ENCODE measurements around the gene TRPM3.

DNA sequence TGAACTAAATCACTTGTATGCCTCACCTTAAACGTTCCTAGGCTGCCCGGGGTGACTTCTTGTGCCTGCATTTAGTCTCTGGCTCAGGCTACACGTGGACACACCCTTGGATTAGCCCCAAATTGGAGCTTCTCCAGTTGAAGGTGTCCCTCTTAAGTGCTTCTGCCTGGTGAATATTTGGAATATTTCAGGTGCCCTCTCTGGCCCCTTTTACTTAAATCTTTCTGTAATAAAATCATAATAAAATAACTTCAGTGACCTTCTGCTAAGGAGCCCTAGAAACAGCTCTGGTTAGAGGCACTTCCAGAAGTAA, 632.7 kb downstream of the TRPM3 start:
- TF ChIP-seq EZH2phosphoT487 (IDR thresholded peaks at IDR 0.05; ENCODE audit: borderline replicate concordance, low read length) = no peak
- no peak for TF ChIP-seq EZH2 (IDR thresholded peaks at IDR 0.05; ENCODE audit: low read length, unreplicated experiment)
- TF ChIP-seq CTCF (conservative IDR thresholded peaks at IDR 0.05; ENCODE audit: low read depth, low read length) = no peak

Data from PC-3 (cell line).